HuH-7 (cell line): ENCODE data around the gene COL18A1.
"Not testable (repeated sequence)": the region's sequence is repeated elsewhere in the genome, so short reads cannot be mapped to it uniquely, and the experiment has no call there.

Experiments used
- DNase-seq: peaks from one replicate; pipeline ENCODE4 v3.0.0; 2011; ENCODE audit warnings: low spot score

The COL18A1 gene

GRCh38 chr21:45494851-45495680, 90.1 kb downstream of the COL18A1 start:
- no peak for DNase-seq

- DNase-seq, result no peak
Observed at GRCh38 chr21:45496151-45496967, 91.4 kb downstream of the COL18A1 start.

GRCh38 chr21:45496968-45497845, 92.2 kb downstream of the COL18A1 start:
- no peak for DNase-seq

GRCh38 chr21:45497846-45498645, 93.1 kb downstream of the COL18A1 start:
- no peak for DNase-seq

- no peak for DNase-seq
Observed at GRCh38 chr21:45498646-45499000, 93.7 kb downstream of the COL18A1 start.

- no peak for DNase-seq
Observed at GRCh38 chr21:45499201-45499750, 94.3 kb downstream of the COL18A1 start.

- DNase-seq, result no peak
Observed at GRCh38 chr21:45499970-45500577, 95.1 kb downstream of the COL18A1 start.

GRCh38 chr21:45501081-45502005, 96.4 kb downstream of the COL18A1 start:
- not testable (repeated sequence) for DNase-seq

GRCh38 chr21:45502006-45502345, 97.0 kb downstream of the COL18A1 start:
- no peak for DNase-seq

GRCh38 chr21:45502600-45502999, 97.6 kb downstream of the COL18A1 start:
- no peak for DNase-seq

GRCh38 chr21:45503226-45503625, 98.3 kb downstream of the COL18A1 start:
- not testable (repeated sequence) for DNase-seq

GRCh38 chr21:45504021-45504515, 99.1 kb downstream of the COL18A1 start:
- DNase-seq, result no peak

GRCh38 chr21:45504516-45505415, 99.8 kb downstream of the COL18A1 start:
- DNase-seq, result no peak

- no peak for DNase-seq
Observed at GRCh38 chr21:45505416-45506021, 100.6 kb downstream of the COL18A1 start.

- DNase-seq, result no peak
Observed at GRCh38 chr21:45506241-45506817, 101.4 kb downstream of the COL18A1 start.

- DNase-seq, result no peak
Observed at GRCh38 chr21:45506836-45507522, 102.0 kb downstream of the COL18A1 start.

GRCh38 chr21:45507523-45507875, 102.5 kb downstream of the COL18A1 start:
- DNase-seq, result no peak
